HepG2 (cell line): ENCODE data around the gene ARHGAP15.

Experiments
- GABPA ChIP-seq, 2 experiments: IDR thresholded peaks; 2 replicates each; pipeline ENCODE4 v1.6.1; 2011 to 2016; ENCODE audit warnings: low read depth in 2 of 2, low read length in 1 of 2, missing biosample characterization in 1 of 2, missing genetic modification characterization in 1 of 2
- GTF2F1 ChIP-seq: fragments of 150-350 bp; IDR thresholded peaks from 2 replicates; pipeline ENCODE4 v1.6.1; 2014; ENCODE audit warnings: low read length
- GTF3A ChIP-seq: sonication (generic); formaldehyde crosslinking; conservative IDR thresholded peaks from 2 replicates; pipeline ENCODE4 v1.4.0; 2020; ENCODE audit warnings: mild to moderate bottlenecking, missing genetic modification reagents
- RBM22 ChIP-seq: fragments of 200-400 bp; formaldehyde crosslinking; optimal IDR thresholded peaks from 2 replicates; pipeline ENCODE3; 2017; ENCODE audit warnings: mild to moderate bottlenecking, low read length, moderate library complexity
- ZBED4 ChIP-seq: sonication (generic); formaldehyde crosslinking; IDR thresholded peaks from 2 replicates; pipeline ENCODE4 v1.4.0; 2020; ENCODE audit warnings: missing genetic modification reagents, borderline replicate concordance
- ZNF543 ChIP-seq: sonication (generic); formaldehyde crosslinking; IDR thresholded peaks from 2 replicates; pipeline ENCODE4 v1.4.0; 2020; ENCODE audit warnings: mild to moderate bottlenecking, missing genetic modification reagents
- ZNF607 ChIP-seq: sonication (generic); formaldehyde crosslinking; IDR thresholded peaks from 2 replicates; pipeline ENCODE4 v1.5.1; 2020; ENCODE audit warnings: missing genetic modification reagents, mild to moderate bottlenecking, borderline replicate concordance

GRCh38 chr2:143688815-143689214, 559.6 kb downstream of the ARHGAP15 start:
- TF ChIP-seq ZBED4 (CRISPR knock-in tag) (no peak), GTF2F1 (no peak), ZNF543 (no peak), RBM22 (no peak), GABPA (IDR thresholded peaks at IDR 0.05; ENCODE audit: low read depth, low read length) (no peak), GABPA (CRISPR knock-in tag; IDR thresholded peaks at IDR 0.05; ENCODE audit: low read depth) (no peak), GTF3A (no peak), ZNF607 (CRISPR knock-in tag) (no peak)
